Esophagus muscularis mucosa (tissue), 4 donors: ENCODE measurements around the gene C1orf21. TPM values are rescaled to one million over a fixed set of nuclear protein-coding genes. Genes with fewer than 3 reads are reported as not detected.

Experiments used
- DNase-seq: peaks from one replicate; pipeline ENCODE4 v3.0.0-alpha.2; 2017; ENCODE audit errors: extremely low spot score
- H3K27ac ChIP-seq, 4 donors: fragments of 200-600 bp; sonication (generic); replicated peaks in 1 of 4; 1 replicate in 3 of 4; 2 replicates in 1 of 4; pipeline ENCODE4 v1.5.1; 2016 to 2019; ENCODE audit warnings: mild to moderate bottlenecking in 1 of 4
- H3K27me3 ChIP-seq, 4 donors: fragments of 200-600 bp; sonication (generic); one replicate each; pipeline versions ENCODE4 v1.5.1 to v1.6.0; 2016 to 2019
- H3K36me3 ChIP-seq, 4 donors: fragments of 200-600 bp; sonication (generic); one replicate each; pipeline ENCODE4 v1.5.1; 2016 to 2019
- H3K4me1 ChIP-seq, 4 donors: fragments of 200-600 bp; sonication (generic); one replicate each; pipeline ENCODE4 v1.5.1; 2016 to 2019
- H3K4me3 ChIP-seq, 4 donors: fragments of 200-600 bp; sonication (generic); 1 replicate in 2 of 4; 2 replicates in 2 of 4; pipeline ENCODE4 v1.5.1; 2016 to 2019; ENCODE audit warnings: mild to moderate bottlenecking in 4 of 4, moderate library complexity in 1 of 4
- H3K9me3 ChIP-seq, 4 donors: fragments of 200-600 bp; sonication (generic); 1 replicate in 3 of 4; 2 replicates in 1 of 4; pipeline ENCODE4 v1.5.1; 2016 to 2019
- CTCF ChIP-seq, 3 experiments: fragments of 200-600 bp in 2 of 3; fragments of 450-650 bp in 1 of 3; sonication (generic) in 2 of 3; IDR thresholded peaks; one replicate each; pipeline ENCODE4 v1.5.1; 2017 to 2019; ENCODE audit warnings: antibody characterized with exemption in 3 of 3, mild to moderate bottlenecking in 2 of 3, moderate library complexity in 1 of 3
- EP300 ChIP-seq: sonication (generic); formaldehyde crosslinking; IDR thresholded peaks from one replicate; pipeline ENCODE4 v1.6.1; 2017; ENCODE audit warnings: antibody characterized with exemption
- POLR2A ChIP-seq: fragments of 450-650 bp; IDR thresholded peaks from one replicate; pipeline ENCODE4 v1.6.1; 2017; ENCODE audit warnings: antibody characterized with exemption, moderate library complexity, mild to moderate bottlenecking, low read depth
- POLR2AphosphoS5 ChIP-seq, 2 donors: sonication (generic); formaldehyde crosslinking; IDR thresholded peaks; one replicate each; pipeline ENCODE4 v1.6.1; 2017; ENCODE audit warnings: antibody characterized with exemption in 2 of 2
- WGBS: methylation state at CpG from one replicate; pipeline ENCODE4 v1.1.5; 2018; 5-methylcytosine and 5-hydroxymethylcytosine counted together
- intact Hi-C: fragments of 100-400 bp; cut with DNase I; formaldehyde crosslinking; loops from one replicate; pipeline ENCODE4 v1.15.1; 2023
- total RNA-seq, 4 donors: library from RNA; depleted of rRNA; stranded (reverse); fragments of >200 nt; gene quantifications; one replicate each; pipeline versions ENCODE4 v1.1.0 to v1.2.1, GENCODE V29; 2016

The C1orf21 gene
- total RNA-seq, 4 donors from 2014 or later = 39.5 to 91.7 (median 58.8) TPM

GRCh38 chr1:184462990-184463389, 76.2 kb downstream of the C1orf21 start:
- no peak for TF ChIP-seq POLR2A
- TF ChIP-seq EP300 = no peak
- TF ChIP-seq CTCF (IDR thresholded peaks at IDR 0.05) = no peak
- no peak for TF ChIP-seq POLR2AphosphoS5 (IDR thresholded peaks at IDR 0.05)
- 95% methylated on average over 5 of the region's 5 CpGs for WGBS
- intact Hi-C loops = no loop called here

DNA sequence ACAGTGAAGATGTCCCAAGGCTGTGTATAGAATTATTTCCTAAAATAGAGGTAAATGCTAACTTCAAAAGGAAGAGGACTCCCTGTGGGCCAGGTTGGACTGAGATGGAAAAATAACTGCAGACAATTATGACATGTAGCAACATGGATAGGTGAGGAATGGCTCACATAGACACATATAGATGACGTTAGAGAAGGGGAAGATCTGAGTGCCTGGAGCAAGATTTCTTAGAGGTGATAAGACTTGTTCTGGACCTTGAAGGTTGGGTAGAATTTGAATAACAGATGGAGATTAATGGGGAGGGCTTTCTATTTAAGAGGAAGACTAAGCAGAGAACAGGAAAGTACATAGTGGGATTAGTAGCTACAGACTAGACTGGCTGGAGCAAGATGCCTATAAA, 76.9 kb downstream of the C1orf21 start:
- WGBS = 62% methylated on average over 1 of the region's 1 CpG
- TF ChIP-seq POLR2AphosphoS5 (IDR thresholded peaks at IDR 0.05) = no peak
- intact Hi-C loops = no loop called here

More at GRCh38 chr1:184462990-184463389, 76.2 kb downstream of the C1orf21 start:
- Histone ChIP-seq H3K9me3 (no peaks in the 10 kb centered on the region), H3K36me3 (no peaks in the 10 kb centered on the region), H3K27me3 (no peaks in the 10 kb centered on the region), H3K27ac (no peak overlapping the region), H3K4me1 (peaks cover 38 to 60% (median 52%) of the 10 kb centered on the region in 4 donors), H3K4me3 (no peak overlapping the region)
- DNase-seq = no peak

DNA sequence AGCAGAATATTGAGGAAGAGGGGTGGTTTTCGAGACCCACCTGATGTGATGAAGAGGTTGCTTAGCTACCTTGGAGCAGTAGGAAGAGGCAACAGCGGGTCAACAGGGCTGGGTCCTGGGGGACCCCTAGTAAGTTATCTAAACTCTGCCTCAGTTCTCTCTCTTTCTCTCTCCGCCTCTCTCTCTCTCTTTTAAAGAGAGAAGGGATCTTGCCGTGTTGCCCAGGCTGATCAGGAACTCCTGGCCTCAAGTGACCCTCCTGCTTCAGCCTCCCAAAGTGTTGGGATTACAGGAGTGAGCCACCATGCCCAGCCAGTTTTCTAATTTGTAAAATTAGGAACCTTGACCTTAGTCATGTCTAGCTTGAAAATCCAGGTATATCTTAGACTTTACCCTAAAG, 77.9 kb downstream of the C1orf21 start:
- H3K36me3 ChIP-seq = no peaks in the 10 kb centered on the region
- H3K9me3 ChIP-seq = no peaks in the 10 kb centered on the region
- H3K27ac ChIP-seq = no peak overlapping the region
- over 99% methylated on average over 4 of the region's 4 CpGs for WGBS
- H3K27me3 ChIP-seq = no peaks in the 10 kb centered on the region
- no peak overlapping the region for H3K4me3 ChIP-seq
- intact Hi-C loops = no loop called here
- H3K4me1 ChIP-seq = peaks cover 24 to 50% (median 46%) of the 10 kb centered on the region in 4 donors
- TF ChIP-seq EP300 = no peak
- no peak for TF ChIP-seq POLR2A
- TF ChIP-seq CTCF (IDR thresholded peaks at IDR 0.05) = no peak
- no peak for TF ChIP-seq POLR2AphosphoS5 (IDR thresholded peaks at IDR 0.05)
- no peak for DNase-seq

More for the DNA sequence above, 76.9 kb downstream of the C1orf21 start:
- DNase-seq = no peak
- Histone ChIP-seq H3K4me1 (peaks cover 35 to 53% (median 47%) of the 10 kb centered on the region in 4 donors), H3K4me3 (no peak overlapping the region), H3K27me3 (no peaks in the 10 kb centered on the region), H3K9me3 (no peaks in the 10 kb centered on the region), H3K36me3 (no peaks in the 10 kb centered on the region), H3K27ac (no peak overlapping the region)

DNA sequence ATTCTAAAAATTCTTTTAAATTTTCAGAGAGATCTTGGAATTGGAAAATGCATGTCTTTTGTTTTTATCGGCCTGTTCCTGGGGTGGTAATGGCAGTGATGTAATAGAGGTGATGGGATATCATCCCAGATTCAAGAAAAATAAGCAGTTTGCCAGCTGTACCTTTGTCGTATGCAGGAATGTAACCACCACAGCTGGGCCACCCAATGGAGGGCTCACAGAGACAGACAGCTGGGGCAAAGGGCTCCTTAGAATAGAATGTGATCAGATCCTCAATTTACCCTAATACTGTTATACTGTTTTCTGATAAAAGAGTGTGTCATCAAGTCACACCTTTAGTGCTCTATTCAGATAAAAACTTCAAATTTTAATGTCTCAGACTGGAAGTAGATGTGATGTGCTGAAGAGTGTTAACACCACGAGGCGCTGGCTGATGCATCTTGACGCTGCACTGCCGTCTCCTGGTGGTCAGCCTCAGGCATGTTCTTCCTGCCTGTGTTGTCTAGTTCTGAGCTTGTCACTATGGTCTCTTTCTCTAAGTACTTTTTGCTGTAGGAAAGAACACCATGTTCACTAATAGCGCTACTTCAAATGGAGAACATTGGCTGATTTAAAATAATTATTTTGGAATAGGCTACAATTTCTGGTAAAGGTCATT, 78.8 kb downstream of the C1orf21 start:
- 87% methylated on average over 7 of the region's 7 CpGs for WGBS

DNA sequence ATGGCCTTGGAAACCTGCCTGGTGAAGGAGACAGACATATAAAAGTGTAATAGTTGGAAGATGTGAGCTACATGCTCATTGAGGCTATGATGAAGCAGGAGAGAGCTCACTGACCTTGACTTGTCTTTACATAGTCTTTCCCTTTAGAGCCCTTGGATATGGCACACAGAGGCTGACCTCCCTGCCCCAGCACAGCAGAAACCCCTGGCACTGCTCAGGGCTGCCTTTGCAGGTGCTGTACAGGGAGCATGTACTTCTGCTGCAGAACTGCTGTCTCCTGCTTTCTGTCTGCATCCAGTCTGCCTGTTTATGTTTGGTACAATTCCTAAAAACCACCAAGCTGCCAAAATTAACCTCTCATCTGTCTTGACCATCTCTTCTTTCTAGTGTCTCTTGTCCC, 80.5 kb downstream of the C1orf21 start:
- no peak overlapping the region for H3K4me3 ChIP-seq
- intact Hi-C loops = no loop called here
- no peak for TF ChIP-seq POLR2A
- no peak for TF ChIP-seq CTCF (IDR thresholded peaks at IDR 0.05)
- TF ChIP-seq POLR2AphosphoS5 (IDR thresholded peaks at IDR 0.05) = no peak
- no peak for TF ChIP-seq EP300
- no peaks in the 10 kb centered on the region for H3K36me3 ChIP-seq
- no peak overlapping the region for H3K27ac ChIP-seq
- no peak for DNase-seq
- H3K9me3 ChIP-seq = no peaks in the 10 kb centered on the region
- peaks cover 18 to 44% (median 39%) of the 10 kb centered on the region in 4 donors for H3K4me1 ChIP-seq
- H3K27me3 ChIP-seq = no peaks in the 10 kb centered on the region

More for the DNA sequence above, 78.8 kb downstream of the C1orf21 start:
- Histone ChIP-seq H3K4me3 (no peak overlapping the region), H3K36me3 (no peaks in the 10 kb centered on the region), H3K9me3 (no peaks in the 10 kb centered on the region), H3K4me1 (peaks cover 28 to 49% (median 43%) of the 10 kb centered on the region in 4 donors), H3K27me3 (no peaks in the 10 kb centered on the region), H3K27ac (no peak overlapping the region)
- TF ChIP-seq CTCF (IDR thresholded peaks at IDR 0.05) = peak in 1 of 3 experiments; percentile 6
- no peak for TF ChIP-seq POLR2AphosphoS5 (IDR thresholded peaks at IDR 0.05)
- no peak for DNase-seq
- intact Hi-C loops = no loop called here
